Measurements from ENCODE around the gene ABCD4. TPM values are rescaled to one million over a fixed set of nuclear protein-coding genes. Genes with fewer than 3 reads are reported as not detected.

Gene ABCD4
- total RNA-seq: 18.1 and 25.5 TPM in 2 replicates

DNA sequence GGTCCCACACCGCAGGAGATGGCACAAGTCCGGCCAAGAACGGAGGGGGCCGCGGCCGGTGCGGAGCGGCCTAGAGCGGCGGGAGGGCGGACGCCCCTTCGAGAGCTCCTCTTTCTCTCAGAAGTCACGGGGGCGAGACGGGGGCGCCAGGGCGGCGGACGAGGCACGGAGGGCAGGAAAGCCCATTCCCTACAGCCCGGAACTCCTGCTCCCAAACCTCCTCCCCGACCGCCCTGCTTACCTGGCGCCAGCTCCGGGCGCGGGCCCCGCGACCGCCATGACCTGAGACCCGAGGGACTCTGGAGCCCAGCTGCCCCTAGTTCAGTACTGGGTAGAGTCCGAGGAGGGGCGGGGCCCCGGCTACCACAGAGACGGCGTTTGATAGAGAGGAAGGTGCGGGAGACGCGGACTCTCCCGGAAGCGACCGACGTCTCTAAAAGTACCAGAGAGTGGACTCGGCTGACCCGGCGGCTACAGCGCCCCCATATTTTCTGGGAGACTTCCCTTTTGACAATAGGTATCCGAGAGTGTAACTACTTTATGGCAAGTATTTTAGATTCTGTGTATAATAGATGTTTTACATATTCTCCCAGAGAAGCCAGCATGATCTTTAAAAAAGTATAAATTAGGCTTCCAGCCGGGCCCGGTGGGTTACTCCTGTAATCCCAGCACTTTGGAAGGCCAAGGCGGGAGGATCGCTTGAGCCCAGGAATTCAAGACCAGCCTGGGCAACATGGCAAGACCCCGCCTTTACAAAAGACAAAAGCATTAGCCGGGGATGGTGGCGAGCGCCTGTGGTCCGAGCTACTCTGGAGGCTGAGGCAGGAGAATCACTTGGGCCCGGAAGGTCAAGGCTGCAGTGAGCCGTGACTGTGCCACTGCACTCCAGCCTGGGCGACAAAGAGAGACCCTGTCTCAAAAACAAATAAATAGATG, at the start of gene ABCD4:
Gene ABCD4 (minus strand): TSS at position 301 of the 936 bp plus-strand sequence. CDS start 22 bp downstream, at position 279.

DNA sequence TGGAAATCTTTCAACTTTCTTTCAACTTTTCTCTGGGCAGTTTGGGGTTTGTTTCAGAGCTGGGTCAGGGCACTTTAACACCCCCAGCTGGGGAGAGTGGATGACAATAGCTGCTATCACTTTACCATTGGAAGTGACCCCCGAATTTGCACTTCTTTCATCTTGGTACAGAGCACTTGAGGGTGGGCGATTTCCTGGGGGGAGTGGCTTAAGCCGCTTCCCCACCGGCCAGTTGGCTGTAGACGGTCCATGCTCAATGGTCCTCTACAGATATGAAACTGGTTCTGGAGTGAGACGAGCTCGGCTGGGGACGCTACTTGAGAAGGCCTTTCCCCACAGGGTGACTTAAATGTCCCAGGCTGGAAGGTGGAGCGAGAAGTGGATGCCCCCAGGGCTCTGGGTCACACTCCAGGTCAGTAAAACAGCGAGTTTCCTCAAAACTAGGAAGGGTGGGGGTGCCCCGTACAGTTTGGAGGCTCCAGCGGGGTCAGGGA, 45.6 kb upstream of the ABCD4 start, which contains the start of gene VRTN:
Gene VRTN (plus strand): TSS at position 231 of the 494 bp plus-strand sequence. CDS start 8,313 bp downstream, outside the sequence.

DNA sequence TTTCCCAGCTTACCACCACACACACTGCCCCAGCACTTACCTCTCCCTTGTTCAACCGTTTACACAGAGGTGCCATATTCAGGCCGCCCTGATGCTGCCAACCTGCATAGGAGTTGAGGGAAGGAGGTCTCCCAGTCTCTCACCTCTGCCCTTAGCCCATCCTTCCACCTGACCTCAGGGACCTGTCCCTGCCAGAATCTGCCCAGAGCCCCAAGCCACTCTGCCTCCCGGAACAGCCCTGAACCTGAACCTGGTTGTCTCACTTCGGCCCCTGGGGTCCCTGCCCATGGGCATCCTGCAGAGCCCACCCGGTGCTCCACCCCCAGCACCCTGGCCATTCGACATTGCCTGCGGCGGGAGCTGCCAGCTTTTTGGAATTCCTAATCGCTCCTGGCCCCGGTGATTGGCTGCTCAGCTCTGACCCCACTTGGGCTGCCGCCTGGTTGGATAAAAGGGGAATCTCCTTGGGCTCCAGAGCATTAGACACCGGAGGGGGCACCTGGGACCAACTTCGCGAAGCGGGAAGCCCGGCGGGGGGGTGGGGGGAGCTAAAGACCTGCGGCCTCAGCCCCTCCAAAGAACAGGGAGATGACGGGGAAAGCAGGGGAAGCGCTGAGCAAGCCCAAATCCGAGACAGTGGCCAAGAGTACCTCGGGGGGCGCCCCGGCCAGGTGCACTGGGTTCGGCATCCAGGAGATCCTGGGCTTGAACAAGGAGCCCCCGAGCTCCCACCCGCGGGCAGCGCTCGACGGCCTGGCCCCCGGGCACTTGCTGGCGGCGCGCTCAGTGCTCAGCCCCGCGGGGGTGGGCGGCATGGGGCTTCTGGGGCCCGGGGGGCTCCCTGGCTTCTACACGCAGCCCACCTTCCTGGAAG, 63.5 kb downstream of the ABCD4 start, which contains the start of gene VSX2:
Gene VSX2 (plus strand): TSS at position 476 of the 874 bp plus-strand sequence. CDS start 113 bp downstream, at position 589.

Other genes with a start within 250 kb of the ABCD4 start
- 4.5 and 9.0 TPM in 2 replicates for gene ALDH6A1, start 218.5 kb downstream of the ABCD4 start, total RNA-seq
- gene LIN52, start 218.0 kb downstream of the ABCD4 start, total RNA-seq: 4.3 and 4.4 TPM in 2 replicates
- gene VSX2, start 63.5 kb downstream of the ABCD4 start, total RNA-seq: not detected in 2 replicates
- gene VRTN, start 45.5 kb upstream of the ABCD4 start, total RNA-seq: not detected in 2 replicates
- gene SYNDIG1L, start 123.3 kb upstream of the ABCD4 start, total RNA-seq: not detected in 2 replicates
- gene NPC2, start 190.4 kb upstream of the ABCD4 start, total RNA-seq: 325 and 369 TPM in 2 replicates
- gene ISCA2, start 190.8 kb upstream of the ABCD4 start, total RNA-seq: 9.0 and 30.7 TPM in 2 replicates

Measured in airway epithelial cell (primary cell).